SU-DHL-6 (cell line): ENCODE data around the gene HIBCH.

Experiments used
- H2AFZ ChIP-seq: fragments of 200-600 bp; sonication (generic); 2 replicates; pipeline ENCODE4 v1.6.1; 2014; ENCODE audit warnings: low read depth, mild to moderate bottlenecking, moderate library complexity, mixed read lengths, antibody characterized with exemption, low read length; ENCODE audit not compliant: severe bottlenecking
- H3F3A ChIP-seq: fragments of 200-600 bp; shearing (Covaris generic); 2 replicates; pipeline ENCODE4 v1.6.0; 2016; ENCODE audit warnings: antibody characterized with exemption, mild to moderate bottlenecking; ENCODE audit not compliant: insufficient read depth
- H3K27ac ChIP-seq: fragments of 200-600 bp; sonication (generic); 2 replicates; pipeline ENCODE4 v1.5.1; 2016; ENCODE audit warnings: low read depth, mild to moderate bottlenecking, low read length, moderate library complexity, mixed read lengths
- H3K27me3 ChIP-seq: fragments of 200-600 bp; sonication (generic), shearing (Covaris generic); 2 replicates; pipeline ENCODE4 v1.6.0; 2014; ENCODE audit warnings: mild to moderate bottlenecking, low read length
- H3K36me3 ChIP-seq: fragments of 200-600 bp; sonication (generic); 2 replicates; pipeline ENCODE4 v1.6.1; 2014; ENCODE audit warnings: mild to moderate bottlenecking, low read length, mixed read lengths
- H3K4me2 ChIP-seq: fragments of 300-600, 200-600 bp; shearing (Covaris generic), sonication (generic); 2 replicates; pipeline ENCODE4 v1.6.0; 2014; ENCODE audit warnings: low read length, low read depth, mild to moderate bottlenecking; ENCODE audit not compliant: poor library complexity, severe bottlenecking
- H3K4me3 ChIP-seq: fragments of 200-600 bp; sonication (generic); 2 replicates; pipeline ENCODE4 v1.5.1; 2014; ENCODE audit warnings: antibody characterized with exemption, low read length, mild to moderate bottlenecking, mixed read lengths; ENCODE audit not compliant: insufficient read depth, poor library complexity, severe bottlenecking
- H3K79me2 ChIP-seq: fragments of 200-600 bp; sonication (generic); 2 replicates; pipeline ENCODE4 v1.6.1; 2014; ENCODE audit warnings: mild to moderate bottlenecking, low read length, moderate library complexity; ENCODE audit not compliant: insufficient read depth
- H3K9ac ChIP-seq: fragments of 200-600 bp; sonication (generic); 2 replicates; pipeline ENCODE4 v1.7.0; 2014; ENCODE audit warnings: mild to moderate bottlenecking, low read length
- H3K9me2 ChIP-seq: fragments of 200-600 bp; sonication (generic); replicated peaks from 2 replicates; pipeline ENCODE4 v1.6.1; 2014; ENCODE audit warnings: low read length; ENCODE audit not compliant: insufficient read depth
- H3K9me3 ChIP-seq: fragments of 200-600 bp; sonication (generic); 2 replicates; pipeline ENCODE4 v1.6.1; 2014; ENCODE audit warnings: low read length, mixed read lengths; ENCODE audit not compliant: insufficient read depth
- H4K20me1 ChIP-seq: fragments of 200-600 bp; sonication (generic); 2 replicates; pipeline ENCODE4 v1.6.1; 2014; ENCODE audit warnings: low read depth, mild to moderate bottlenecking, antibody characterized with exemption, low read length, moderate library complexity, mixed read lengths
- CTCF ChIP-seq: fragments of 200-600 bp; sonication (generic); IDR thresholded peaks from one replicate; pipeline ENCODE4 v1.5.1; 2017; ENCODE audit warnings: antibody characterized with exemption, mild to moderate bottlenecking, low read length, moderate library complexity; ENCODE audit not compliant: insufficient read depth, poor library complexity, severe bottlenecking
- EZH2phosphoT487 ChIP-seq: fragments of 200-600 bp; sonication (generic), shearing (Covaris generic); conservative IDR thresholded peaks from 2 replicates; pipeline ENCODE4 v1.6.1; 2018; ENCODE audit warnings: mild to moderate bottlenecking, antibody characterized with exemption, low read length, moderate library complexity, mixed read lengths

Gene HIBCH

GRCh38 chr2:190199530-190199929 lies 120.1 kb downstream of the HIBCH start:
- Histone ChIP-seq H3K36me3 (peaks cover 3% of the 10 kb centered on the region; the same call in 1 of the 2 replicates), H3K9me2 (no peaks in the 10 kb centered on the region), H3K27ac (no peak overlapping the region), H3K27me3 (no peaks in the 10 kb centered on the region), H3K4me3 (no peak overlapping the region), H3K79me2 (no peaks in the 10 kb centered on the region), H3K9ac (no peak overlapping the region), H3K9me3 (no peaks in the 10 kb centered on the region), H2AFZ (no peak overlapping the region), H3K4me2 (no peak overlapping the region), H3F3A (no peaks in the 10 kb centered on the region), H4K20me1 (no peaks in the 10 kb centered on the region)
- no peak for TF ChIP-seq CTCF
- TF ChIP-seq EZH2phosphoT487 = no peak

GRCh38 chr2:190199109-190199508 lies 120.5 kb downstream of the HIBCH start:
- Histone ChIP-seq H3K79me2 (no peaks in the 10 kb centered on the region), H3K9me2 (no peaks in the 10 kb centered on the region)
- TF ChIP-seq EZH2phosphoT487 = no peak
- no peak for TF ChIP-seq CTCF

GRCh38 chr2:190197143-190197720 lies 122.4 kb downstream of the HIBCH start:
- TF ChIP-seq EZH2phosphoT487 = no peak
- TF ChIP-seq CTCF = no peak
- Histone ChIP-seq H3F3A (no peaks in the 10 kb centered on the region), H3K9ac (no peak overlapping the region), H2AFZ (no peak overlapping the region), H4K20me1 (no peaks in the 10 kb centered on the region), H3K27ac (no peak overlapping the region), H3K27me3 (no peaks in the 10 kb centered on the region), H3K9me3 (no peaks in the 10 kb centered on the region), H3K79me2 (no peaks in the 10 kb centered on the region), H3K9me2 (no peaks in the 10 kb centered on the region), H3K4me2 (no peak overlapping the region), H3K36me3 (no peaks in the 10 kb centered on the region; the same call in 1 of the 2 replicates), H3K4me3 (no peak overlapping the region)

More at GRCh38 chr2:190199109-190199508, 120.5 kb downstream of the HIBCH start:
- Histone ChIP-seq H3K4me2 (no peak overlapping the region), H3K9me3 (no peaks in the 10 kb centered on the region), H4K20me1 (no peaks in the 10 kb centered on the region), H3K4me3 (no peak overlapping the region), H3K27ac (no peak overlapping the region), H3K27me3 (no peaks in the 10 kb centered on the region), H3K36me3 (peaks cover 3% of the 10 kb centered on the region; the same call in 1 of the 2 replicates), H3F3A (no peaks in the 10 kb centered on the region), H3K9ac (no peak overlapping the region), H2AFZ (no peak overlapping the region)
